CD4-positive, alpha-beta memory T cell (primary cell): ENCODE data around the gene SCFD1. TPM values are rescaled to one million over a fixed set of nuclear protein-coding genes. Genes with fewer than 3 reads are reported as not detected.
A peak's percentile ranks its signal among the peaks of the same experiment; 100 is the strongest.

ENCODE experiments used
- CTCF ChIA-PET: fragments of 350-600 bp; sonication (Branson Sonifier 250); formaldehyde crosslinking; loops from one replicate; lab custom pipeline; 2021; ENCODE audit warnings: inconsistent platforms; ENCODE audit not compliant: partially characterized antibody; lab: Charles Lee
- POLR2A ChIA-PET: fragments of 350-600 bp; sonication (Branson Sonifier 250); formaldehyde crosslinking; loops from one replicate; lab custom pipeline; 2021; ENCODE audit not compliant: partially characterized antibody; lab: Charles Lee
- DNase-seq, 5 donors: peaks; one replicate each; pipeline versions ENCODE4 v3.0.0 to v3.0.0-alpha.2; 2020 to 2022; ENCODE audit warnings: mixed read lengths in 1 of 5
- H3K27ac ChIP-seq: one replicate; pipeline ENCODE4 v1.7.0; 2013; ENCODE audit warnings: low read depth, low read length
- H3K27me3 ChIP-seq: 2 replicates; pipeline ENCODE4 v1.7.0; 2013; ENCODE audit warnings: mild to moderate bottlenecking, low read length, moderate library complexity; ENCODE audit not compliant: insufficient read depth
- H3K36me3 ChIP-seq: 2 replicates; pipeline ENCODE4 v1.7.0; 2013; ENCODE audit warnings: mild to moderate bottlenecking, low read length, moderate library complexity; ENCODE audit not compliant: insufficient read depth
- H3K4me1 ChIP-seq: 2 replicates; pipeline ENCODE4 v1.7.0; 2013; ENCODE audit warnings: mild to moderate bottlenecking, low read length, moderate library complexity; ENCODE audit not compliant: insufficient read depth
- H3K4me3 ChIP-seq, 2 donors: one replicate each; pipeline ENCODE4 v1.7.0; 2013; ENCODE audit warnings: low read length in 2 of 2, mild to moderate bottlenecking in 1 of 2
- H3K9me3 ChIP-seq, 2 donors: one replicate each; pipeline ENCODE4 v1.7.0; 2013; ENCODE audit warnings: low read length in 2 of 2, control low read depth in 1 of 2; ENCODE audit not compliant: control insufficient read depth in 1 of 2
- H3K27ac Mint-ChIP-seq, 7 donors: one replicate each; pipeline ENCODE4 v1.8.0; 2020 to 2021; ENCODE audit warnings: mixed read lengths in 7 of 7, mild to moderate bottlenecking in 6 of 7, inconsistent platforms in 3 of 7, moderate library complexity in 3 of 7
- H3K27me3 Mint-ChIP-seq, 2 donors: one replicate each; pipeline ENCODE4 v1.8.0; 2020 to 2021; ENCODE audit warnings: mixed read lengths in 2 of 2
- H3K36me3 Mint-ChIP-seq, 2 donors: one replicate each; pipeline ENCODE4 v1.8.0; 2020 to 2021; ENCODE audit warnings: mixed read lengths in 2 of 2, inconsistent platforms in 1 of 2, mild to moderate bottlenecking in 1 of 2
- H3K4me1 Mint-ChIP-seq, 4 donors: one replicate each; pipeline ENCODE4 v1.8.0; 2020 to 2021; ENCODE audit warnings: mixed read lengths in 4 of 4, mild to moderate bottlenecking in 1 of 4
- H3K4me3 Mint-ChIP-seq, 8 donors: one replicate each; pipeline ENCODE4 v1.8.0; 2020 to 2021; ENCODE audit warnings: mixed read lengths in 8 of 8, mild to moderate bottlenecking in 7 of 8, moderate library complexity in 6 of 8, inconsistent platforms in 3 of 8
- H3K9me3 Mint-ChIP-seq, 8 donors: one replicate each; pipeline ENCODE4 v1.8.0; 2020 to 2021; ENCODE audit warnings: mixed read lengths in 8 of 8, mild to moderate bottlenecking in 5 of 8, inconsistent platforms in 3 of 8, moderate library complexity in 1 of 8
- intact Hi-C: fragments of 100-400 bp; cut with micrococcal nuclease; formaldehyde crosslinking; loops from one replicate; pipeline ENCODE4 v1.15.1; 2023
- polyA plus RNA-seq, 2 donors: library from polyadenylated mRNA; unstranded; fragments of 300-500 nt; fragmentation: Illumina TruSeq; gene quantifications; one replicate each; pipeline ENCODE4 v1.2.3, GENCODE V29; 2021
- total RNA-seq, 2 experiments: library from RNA; stranded (reverse); gene quantifications; one replicate each; pipeline ENCODE4 v1.2.3, GENCODE V29; 2021

Gene SCFD1
- total and polyA plus RNA-seq, 4 experiments from 2014 or later: 58.1 to 78.9 (median 73.2) TPM

DNA sequence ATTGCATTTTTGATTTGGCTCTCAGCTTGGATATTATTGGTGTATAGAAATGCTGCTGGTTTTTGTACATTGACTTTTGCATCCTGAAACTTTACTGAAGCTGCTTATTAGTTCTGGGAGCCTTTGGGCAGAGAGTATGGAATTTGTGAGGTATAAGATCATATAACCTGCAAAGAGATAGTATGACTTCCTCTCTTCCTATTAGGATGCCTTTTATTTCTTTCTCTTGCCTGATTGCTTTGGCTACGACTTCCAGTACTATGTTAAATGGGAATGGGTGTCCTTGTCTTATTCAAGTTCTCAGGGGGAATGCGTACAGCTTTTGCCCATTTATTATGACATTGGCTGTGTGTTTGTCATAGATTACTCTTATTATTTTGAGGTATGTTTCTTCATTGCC lies 23.5 kb downstream of the SCFD1 start:
- Histone ChIP-seq H3K36me3 (peaks cover 5% of the 10 kb centered on the region), H3K9me3 (no peaks in the 10 kb centered on the region), H3K4me1 (no peaks in the 10 kb centered on the region), H3K4me3 (no peak overlapping the region), H3K27me3 (no peaks in the 10 kb centered on the region), H3K27ac (no peak overlapping the region)
- Mint-ChIP-seq H3K27ac (peak overlapping the region in 1 of 7 donors; percentile 32), H3K9me3 (peaks cover 0 to 8% (median 0%) of the 10 kb centered on the region in 8 donors), H3K4me3 (no peak overlapping the region), H3K27me3 (no peaks in the 10 kb centered on the region), H3K4me1 (peaks cover 0 to 15% (median 9%) of the 10 kb centered on the region in 4 donors), H3K36me3 (peaks cover 45 to 60% of the 10 kb centered on the region in 2 donors)
- ChIA-PET POLR2A (interaction anchor here (1.0 kb wide), 1 partner anchor 23 kb away, joined by 3 read pairs; no protein-coding TSS in a partner anchor), CTCF (interaction anchor here (1.1 kb wide), 1 partner anchor 9 kb away, joined by 3 read pairs; no protein-coding TSS in a partner anchor)
- no peak for DNase-seq
- intact Hi-C loops: no loop called here

DNA sequence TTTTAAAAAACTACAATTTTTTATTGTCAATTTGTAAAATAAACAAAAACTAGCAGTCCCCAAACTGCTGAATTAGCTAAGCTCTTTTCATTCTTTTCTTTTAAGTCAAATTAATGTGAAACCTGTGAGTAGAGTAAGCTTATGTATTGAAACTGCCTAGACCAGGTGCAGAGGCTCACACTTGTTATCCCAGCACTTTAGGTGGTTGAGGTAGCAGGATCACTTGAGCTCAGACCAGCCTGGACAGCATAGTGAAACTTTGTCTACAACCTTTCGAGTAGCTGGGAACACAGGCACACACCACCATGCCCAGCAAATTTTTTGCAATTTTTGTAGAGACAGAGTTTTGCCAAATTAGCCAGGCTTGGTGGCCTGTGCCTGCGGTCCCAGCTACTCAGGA lies 26.4 kb downstream of the SCFD1 start:
- H3K9me3 Mint-ChIP-seq: peaks cover 0 to 8% (median 0%) of the 10 kb centered on the region in 8 donors
- no peak for DNase-seq
- POLR2A ChIA-PET: no interaction called here
- H3K36me3 ChIP-seq: peaks cover 30% of the 10 kb centered on the region
- peaks cover 48 to 64% of the 10 kb centered on the region in 2 donors for H3K36me3 Mint-ChIP-seq
- CTCF ChIA-PET: no interaction called here
- H3K27ac Mint-ChIP-seq: no peak overlapping the region
- peaks cover 0 to 15% (median 9%) of the 10 kb centered on the region in 4 donors for H3K4me1 Mint-ChIP-seq
- no peaks in the 10 kb centered on the region for H3K4me1 ChIP-seq
- H3K4me3 Mint-ChIP-seq: no peak overlapping the region
- H3K9me3 ChIP-seq: no peaks in the 10 kb centered on the region
- H3K27me3 ChIP-seq: no peaks in the 10 kb centered on the region
- H3K27me3 Mint-ChIP-seq: no peaks in the 10 kb centered on the region
- H3K27ac ChIP-seq: no peak overlapping the region
- H3K4me3 ChIP-seq: no peak overlapping the region
- intact Hi-C loops: no loop called here

DNA sequence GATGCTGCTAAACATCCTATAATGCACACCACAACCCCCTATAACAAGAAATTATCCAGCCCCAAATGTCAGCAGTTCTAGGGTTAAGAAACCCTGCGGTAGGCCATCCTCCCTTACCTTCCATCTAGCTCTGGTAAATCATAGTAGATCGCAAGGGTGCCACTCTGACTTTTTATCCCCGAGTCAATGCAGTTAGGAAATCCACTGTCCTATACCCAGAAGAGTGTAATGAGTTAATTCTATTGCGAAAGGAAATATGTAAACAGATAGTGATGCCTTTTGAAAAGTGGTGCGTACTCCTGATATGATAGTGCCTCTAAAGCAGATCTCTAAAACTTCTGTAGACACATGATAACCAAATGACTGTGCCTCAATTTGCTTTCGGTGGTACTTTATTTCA lies 29.8 kb downstream of the SCFD1 start:
- no peak for DNase-seq
- H3K36me3 Mint-ChIP-seq: peaks cover 27 to 38% of the 10 kb centered on the region in 2 donors
- H3K4me3 ChIP-seq: no peak overlapping the region
- no peaks in the 10 kb centered on the region for H3K27me3 ChIP-seq
- CTCF ChIA-PET: no interaction called here
- H3K36me3 ChIP-seq: peaks cover 32% of the 10 kb centered on the region
- no peak overlapping the region for H3K4me3 Mint-ChIP-seq
- H3K27ac Mint-ChIP-seq: no peak overlapping the region
- POLR2A ChIA-PET: no interaction called here
- H3K27ac ChIP-seq: no peak overlapping the region
- peaks cover 0 to 3% (median 1%) of the 10 kb centered on the region in 4 donors for H3K4me1 Mint-ChIP-seq
- no peaks in the 10 kb centered on the region for H3K4me1 ChIP-seq
- no peaks in the 10 kb centered on the region for H3K9me3 Mint-ChIP-seq
- intact Hi-C loops: no loop called here
- H3K9me3 ChIP-seq: no peaks in the 10 kb centered on the region
- H3K27me3 Mint-ChIP-seq: no peaks in the 10 kb centered on the region

DNA sequence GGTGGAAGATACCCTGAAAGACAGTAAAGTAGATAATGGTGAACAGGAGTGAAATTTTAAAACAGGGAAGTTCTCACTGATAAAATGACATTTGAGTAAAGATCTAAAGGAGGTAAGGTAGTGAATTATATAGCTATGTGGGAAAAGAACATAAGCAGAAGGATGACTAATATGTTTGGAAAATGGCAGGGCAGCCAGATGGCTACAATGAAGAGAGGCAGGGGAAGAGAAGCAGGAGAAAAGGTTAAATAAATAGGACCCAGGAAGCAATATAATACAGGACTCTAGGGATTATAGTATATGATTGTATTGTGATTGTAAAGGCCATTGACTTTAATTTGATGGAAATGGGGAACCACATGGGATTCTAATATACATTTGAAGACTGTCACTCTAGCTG lies 33.0 kb downstream of the SCFD1 start:
- H3K27ac ChIP-seq: no peak overlapping the region
- H3K4me1 ChIP-seq: no peaks in the 10 kb centered on the region
- no peak overlapping the region for H3K4me3 Mint-ChIP-seq
- H3K27me3 ChIP-seq: no peaks in the 10 kb centered on the region
- peaks cover 26 to 41% of the 10 kb centered on the region in 2 donors for H3K36me3 Mint-ChIP-seq
- peaks cover 0 to 4% (median under 1%) of the 10 kb centered on the region in 4 donors for H3K4me1 Mint-ChIP-seq
- no peak overlapping the region for H3K4me3 ChIP-seq
- ChIA-PET POLR2A (no interaction called here), CTCF (interaction anchor here (0.8 to 1.4 kb wide), 8 partner anchors 9 to 51 kb away, joined by 3 to 5 read pairs (median 3); no protein-coding TSS in a partner anchor)
- no peaks in the 10 kb centered on the region for H3K9me3 ChIP-seq
- no peak for DNase-seq
- H3K27me3 Mint-ChIP-seq: no peaks in the 10 kb centered on the region
- no peaks in the 10 kb centered on the region for H3K9me3 Mint-ChIP-seq
- no peak overlapping the region for H3K27ac Mint-ChIP-seq
- intact Hi-C loops: loop anchor here (5.0 kb wide), 1 partner anchor 252 kb away; no protein-coding TSS in a partner anchor
- peaks cover 32% of the 10 kb centered on the region for H3K36me3 ChIP-seq

DNA sequence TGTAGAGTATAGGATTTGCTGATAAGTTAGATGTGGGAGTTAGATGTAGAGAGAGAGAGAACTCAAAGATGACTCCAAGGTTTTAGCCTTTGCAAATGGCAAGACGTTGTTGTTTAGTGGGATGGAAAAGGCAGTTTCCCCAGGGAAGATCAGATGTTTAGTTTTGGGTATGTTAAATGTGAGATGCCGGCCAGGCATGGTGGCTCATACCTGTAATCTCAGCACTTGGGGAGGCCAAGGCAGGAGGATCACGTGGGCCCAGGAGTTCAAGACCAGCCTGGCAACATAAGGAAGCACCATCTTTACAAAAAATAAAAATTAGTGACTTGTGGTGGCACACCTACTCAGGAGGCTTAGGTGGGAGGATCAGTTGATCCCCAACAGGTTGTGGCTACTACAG lies 33.5 kb downstream of the SCFD1 start:
- Histone ChIP-seq H3K9me3 (no peaks in the 10 kb centered on the region), H3K36me3 (peaks cover 32% of the 10 kb centered on the region), H3K27me3 (no peaks in the 10 kb centered on the region), H3K4me3 (no peak overlapping the region), H3K4me1 (no peaks in the 10 kb centered on the region), H3K27ac (no peak overlapping the region)
- Mint-ChIP-seq H3K27me3 (no peaks in the 10 kb centered on the region), H3K27ac (no peak overlapping the region), H3K9me3 (no peaks in the 10 kb centered on the region), H3K36me3 (peaks cover 26 to 45% of the 10 kb centered on the region in 2 donors), H3K4me3 (no peak overlapping the region), H3K4me1 (peaks cover 0 to 4% (median 0%) of the 10 kb centered on the region in 4 donors)
- intact Hi-C loops: loop anchor here (1.0 to 5.0 kb wide), 2 partner anchors 252 to 701 kb away; no protein-coding TSS in a partner anchor
- ChIA-PET POLR2A (no interaction called here), CTCF (interaction anchor here (0.8 to 1.3 kb wide), 6 partner anchors 9 to 67 kb away, joined by 3 to 5 read pairs (median 3); no protein-coding TSS in a partner anchor)
- no peak for DNase-seq

DNA sequence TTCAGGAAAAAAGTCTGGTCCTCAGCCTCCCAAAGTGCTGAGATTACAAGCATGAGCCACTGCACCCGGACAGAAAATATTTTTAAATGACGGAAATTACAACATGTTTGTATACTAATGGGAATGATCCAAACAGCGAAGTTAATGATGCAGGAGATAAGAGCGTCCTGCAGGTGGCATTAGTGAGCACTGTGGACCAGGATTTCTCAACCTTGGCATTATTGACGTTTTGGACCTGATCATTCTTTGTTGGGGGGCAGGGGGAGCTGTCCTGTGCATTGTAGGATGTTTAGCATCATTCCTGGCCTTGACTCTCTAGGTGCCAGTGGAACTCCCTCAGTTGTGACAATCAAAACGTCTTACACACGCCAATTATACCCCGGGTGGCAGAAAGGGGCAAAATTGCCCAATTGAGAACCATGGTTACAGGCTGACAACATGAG lies 34.1 kb downstream of the SCFD1 start:
- Mint-ChIP-seq H3K27ac (no peak overlapping the region), H3K4me1 (peaks cover 0 to 4% (median 0%) of the 10 kb centered on the region in 4 donors), H3K27me3 (no peaks in the 10 kb centered on the region), H3K36me3 (peaks cover 23 to 46% of the 10 kb centered on the region in 2 donors), H3K4me3 (no peak overlapping the region), H3K9me3 (no peaks in the 10 kb centered on the region)
- H3K9me3 ChIP-seq: no peaks in the 10 kb centered on the region
- intact Hi-C loops: loop anchor here (1.0 to 5.0 kb wide), 2 partner anchors 251 to 700 kb away; no protein-coding TSS in a partner anchor
- no peak overlapping the region for H3K4me3 ChIP-seq
- peaks cover 26% of the 10 kb centered on the region for H3K36me3 ChIP-seq
- no peaks in the 10 kb centered on the region for H3K4me1 ChIP-seq
- no peaks in the 10 kb centered on the region for H3K27me3 ChIP-seq
- ChIA-PET POLR2A (no interaction called here), CTCF (interaction anchor here (0.7 to 1.1 kb wide), 6 partner anchors 16 to 66 kb away, joined by 3 to 7 read pairs (median 4); partner anchors contain the start of gene SCFD1)
- no peak overlapping the region for H3K27ac ChIP-seq
- peak in 4 of 5 donors; percentile 21 to 40 (median 30) for DNase-seq

DNA sequence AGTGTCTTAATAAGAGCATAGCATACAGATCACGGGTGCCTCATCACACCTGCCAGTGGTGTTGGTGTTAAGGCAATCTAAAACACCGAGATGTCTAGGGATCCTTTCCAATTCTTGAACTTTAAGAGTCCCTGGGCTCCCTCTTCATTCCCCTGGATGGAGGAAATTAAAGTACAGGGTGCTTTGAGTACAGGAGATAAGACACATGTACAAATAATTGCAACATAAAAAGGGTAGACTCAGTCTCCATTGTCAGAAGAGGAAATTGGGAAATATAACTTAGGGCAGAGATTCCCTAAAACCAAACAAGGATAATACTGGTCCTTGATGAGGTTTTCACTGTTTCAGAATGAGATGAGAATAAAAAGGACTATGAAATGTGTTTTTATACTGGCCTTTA lies 34.9 kb downstream of the SCFD1 start:
- CTCF ChIA-PET: interaction anchor here (0.7 to 1.1 kb wide), 5 partner anchors 17 to 39 kb away, joined by 3 to 7 read pairs (median 4); partner anchors contain the start of gene SCFD1
- peaks cover 19 to 45% of the 10 kb centered on the region in 2 donors for H3K36me3 Mint-ChIP-seq
- peaks cover 0 to 4% (median 0%) of the 10 kb centered on the region in 4 donors for H3K4me1 Mint-ChIP-seq
- Histone ChIP-seq H3K27ac (no peak overlapping the region), H3K27me3 (no peaks in the 10 kb centered on the region), H3K4me3 (no peak overlapping the region), H3K36me3 (peaks cover 19% of the 10 kb centered on the region), H3K4me1 (no peaks in the 10 kb centered on the region), H3K9me3 (no peaks in the 10 kb centered on the region)
- intact Hi-C loops: loop anchor here (5.0 kb wide), 1 partner anchor 250 kb away; no protein-coding TSS in a partner anchor
- H3K4me3 Mint-ChIP-seq: no peak overlapping the region
- no peak overlapping the region for H3K27ac Mint-ChIP-seq
- POLR2A ChIA-PET: no interaction called here
- no peaks in the 10 kb centered on the region for H3K9me3 Mint-ChIP-seq
- no peak for DNase-seq
- no peaks in the 10 kb centered on the region for H3K27me3 Mint-ChIP-seq
